Brain pericyte (primary cell): ENCODE results near the gene KIAA0040.

Experiments used
- DNase-seq: peaks from one replicate; pipeline ENCODE4 v3.0.0-alpha.2; 2012; ENCODE audit warnings: low read depth, low spot score

Gene KIAA0040

DNA sequence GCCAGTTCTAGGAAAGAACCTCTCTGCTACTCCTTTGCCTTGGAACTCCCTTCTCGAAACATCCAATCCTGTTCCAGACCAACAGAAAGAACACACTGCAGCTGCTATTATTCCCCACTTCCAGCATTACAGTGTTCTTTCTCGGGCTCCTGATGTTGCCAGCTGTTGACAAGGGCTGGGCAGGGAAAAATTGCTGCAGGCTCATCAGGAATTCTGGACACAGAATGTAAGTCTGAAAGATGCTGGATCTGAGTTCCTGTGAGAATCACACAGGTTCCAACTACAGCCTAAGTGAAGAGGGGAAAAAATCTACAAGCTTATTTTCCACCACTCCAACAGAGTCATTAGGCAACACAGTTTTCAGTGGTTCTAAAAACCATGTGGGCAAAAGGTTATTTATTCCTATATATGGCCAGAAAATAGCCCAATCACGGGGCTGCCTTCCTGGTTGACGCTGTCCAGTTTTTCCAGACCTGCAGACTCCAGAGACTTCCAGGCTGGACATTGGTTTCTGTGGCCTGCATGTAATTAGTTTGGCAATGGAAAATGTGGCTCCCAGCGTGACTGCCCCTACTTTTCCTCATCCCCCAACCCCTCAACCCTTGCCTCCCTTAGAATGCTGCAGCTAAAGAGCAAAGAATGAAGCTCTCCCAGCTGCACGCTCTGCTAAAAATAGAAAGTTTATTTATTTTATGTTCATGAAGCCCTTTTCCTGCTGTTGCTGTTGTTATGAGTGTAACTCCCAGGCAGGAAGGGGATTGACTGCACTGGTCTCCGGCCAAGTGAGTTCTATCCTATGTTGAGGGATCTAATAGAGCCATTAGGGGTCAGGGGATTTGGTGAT, 8.3 kb upstream of the KIAA0040 start:
- no peak for DNase-seq

- no peak for DNase-seq
Observed at GRCh38 chr1:175198332-175198731, 5.8 kb upstream of the KIAA0040 start.

GRCh38 chr1:175197531-175197930, 5.0 kb upstream of the KIAA0040 start:
- DNase-seq: no peak

DNA sequence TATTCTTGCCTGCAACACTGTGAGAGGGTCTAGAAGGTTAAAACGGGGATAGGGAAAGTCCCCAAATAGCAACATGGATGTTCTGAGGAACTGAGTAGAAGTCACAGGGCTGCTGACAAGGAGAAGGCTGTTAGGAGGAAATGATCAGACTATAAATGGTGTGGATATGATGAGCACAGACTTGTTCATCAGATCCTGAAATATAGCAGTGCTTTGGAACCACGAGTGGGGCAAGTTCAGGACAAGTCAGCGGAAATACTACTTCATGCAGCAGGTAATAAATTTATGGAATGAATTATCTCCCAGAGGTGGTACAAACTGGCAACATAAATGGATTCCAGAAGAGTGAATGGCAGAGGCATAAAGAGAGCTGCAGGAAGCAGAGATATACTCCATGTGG, 3.2 kb upstream of the KIAA0040 start:
- no peak for DNase-seq

DNA sequence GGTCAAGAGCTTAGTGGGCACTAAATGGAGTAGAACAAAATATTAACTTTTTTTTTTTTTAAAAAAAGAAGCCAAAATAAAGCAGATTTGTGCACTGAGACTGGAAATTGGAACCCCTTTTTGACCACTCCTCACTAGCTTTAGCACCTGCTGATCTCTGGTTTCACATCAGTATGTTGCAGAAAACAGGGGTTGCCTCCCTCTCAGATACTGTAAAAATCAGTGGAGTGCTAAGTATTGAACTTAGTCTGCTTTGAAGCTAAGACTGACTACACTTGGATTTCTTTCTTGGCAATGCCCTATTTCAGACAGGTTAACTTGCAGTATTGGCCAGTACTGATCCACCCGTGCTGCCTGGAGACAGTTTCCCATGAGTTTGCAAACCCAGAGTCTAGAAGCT, 2.7 kb upstream of the KIAA0040 start:
- no peak for DNase-seq

- no peak for DNase-seq
Observed at GRCh38 chr1:175193527-175193910, 943 bp upstream of the KIAA0040 start.

DNA sequence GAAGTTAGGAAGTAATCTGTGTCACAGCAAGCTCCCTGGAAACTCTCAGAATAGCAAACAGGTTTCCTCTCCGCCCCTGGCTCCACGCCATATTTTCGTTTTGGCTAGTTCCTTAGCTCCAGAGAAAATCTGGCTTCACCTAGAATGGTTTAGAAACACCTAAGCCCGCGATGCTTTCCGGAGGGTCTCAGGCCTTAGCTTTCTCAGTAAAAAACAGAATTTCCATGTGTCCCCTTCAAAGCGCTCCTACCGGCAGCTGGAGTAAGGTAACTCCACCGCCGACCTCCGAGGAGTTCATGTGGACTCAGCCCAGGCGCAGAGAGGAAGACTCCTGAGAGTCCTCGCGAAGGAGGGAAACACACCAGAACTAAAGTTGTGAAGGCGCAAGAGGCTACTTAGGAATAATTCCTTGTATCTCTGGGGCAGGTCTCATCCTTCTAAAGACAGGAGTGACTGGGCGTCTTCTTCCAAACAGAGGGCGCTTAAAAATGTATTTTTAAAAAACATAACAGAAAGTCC, 406 bp downstream of the KIAA0040 start:
- no peak for DNase-seq

DNA sequence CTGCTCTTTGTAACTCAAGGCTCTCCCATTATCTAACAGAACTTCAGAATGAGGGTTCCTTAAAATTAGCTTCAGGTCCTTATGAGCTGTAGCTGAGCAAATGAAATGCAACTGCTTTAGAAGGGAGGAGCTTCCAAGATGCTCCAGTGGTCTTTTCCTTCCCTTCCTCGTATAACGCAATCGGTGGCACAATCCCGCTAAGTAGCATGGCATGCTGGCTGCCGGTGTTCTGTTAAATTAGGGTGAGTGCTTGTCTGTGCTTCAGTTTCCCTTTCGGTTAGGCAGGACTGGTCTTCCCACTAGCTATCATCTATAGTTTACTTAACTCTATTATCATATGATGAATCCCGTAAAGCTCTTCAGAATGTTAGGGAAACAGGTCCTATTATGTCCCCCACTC, 917 bp downstream of the KIAA0040 start:
- no peak for DNase-seq

- DNase-seq: no peak
Observed at GRCh38 chr1:175188936-175189335, 3.6 kb downstream of the KIAA0040 start.

GRCh38 chr1:175186433-175187160, 6.0 kb downstream of the KIAA0040 start:
- no peak for DNase-seq

DNA sequence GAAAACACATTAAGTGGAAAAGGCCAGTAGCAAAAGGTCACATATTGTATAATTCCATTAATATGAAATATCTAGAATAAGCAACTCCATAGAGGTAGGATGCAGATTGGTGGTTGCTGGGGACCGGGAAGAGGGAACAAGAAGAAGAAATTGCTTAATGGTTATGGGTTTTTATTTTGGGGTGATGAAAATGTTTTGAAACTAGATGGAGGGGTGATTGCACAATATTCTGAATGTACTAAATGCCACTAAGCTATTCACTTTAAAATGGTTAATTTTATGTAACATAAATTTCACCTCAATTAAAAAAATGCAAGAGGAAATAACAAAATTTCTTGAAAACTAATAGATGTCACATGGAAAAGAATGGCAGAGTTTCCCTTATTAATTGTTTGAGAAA, 6.7 kb downstream of the KIAA0040 start:
- no peak for DNase-seq

DNA sequence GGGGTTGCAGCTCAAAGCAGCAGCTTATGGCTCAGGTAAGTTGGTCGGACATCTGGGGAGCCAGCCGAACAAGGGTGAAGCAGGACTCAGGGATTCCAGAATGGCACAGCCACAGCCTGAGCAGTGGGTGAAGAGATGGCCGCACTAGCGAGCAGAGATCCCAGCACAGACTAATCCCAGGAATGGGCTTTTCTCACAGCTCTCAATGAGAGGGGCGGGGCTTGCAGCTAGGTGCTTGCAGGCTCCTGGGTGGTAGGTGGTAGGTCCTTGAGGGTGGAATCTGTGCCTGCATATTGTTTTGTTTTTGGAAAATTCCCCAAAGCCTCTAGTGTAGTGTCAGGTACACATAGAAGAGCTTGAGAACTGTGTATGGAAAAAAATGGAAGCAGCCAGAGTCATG, 9.0 kb downstream of the KIAA0040 start:
- DNase-seq: no peak

GRCh38 chr1:175182201-175182746, 10.3 kb downstream of the KIAA0040 start:
- no peak for DNase-seq

GRCh38 chr1:175179837-175180590, 12.6 kb downstream of the KIAA0040 start:
- no peak for DNase-seq

DNA sequence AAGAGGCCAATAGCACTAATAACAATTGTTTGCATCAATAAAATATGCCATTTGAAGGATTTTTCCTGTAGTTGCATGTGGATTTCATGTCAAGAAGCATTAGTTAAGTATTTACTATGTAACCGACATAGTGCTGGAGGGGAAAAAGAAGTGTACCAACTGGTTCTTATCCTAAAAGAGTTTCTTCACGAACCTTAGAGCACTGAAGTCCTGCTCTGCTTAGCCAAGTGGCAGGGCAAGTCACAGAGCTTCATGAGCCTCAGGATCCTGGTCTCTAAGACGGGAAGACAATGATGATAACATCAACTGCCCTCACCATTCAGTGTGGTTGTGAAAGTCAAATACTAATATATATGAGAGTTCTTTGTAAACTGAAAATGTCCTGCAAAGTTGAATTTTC, 14.1 kb downstream of the KIAA0040 start:
- DNase-seq: no peak

GRCh38 chr1:175178056-175178455, 14.5 kb downstream of the KIAA0040 start:
- no peak for DNase-seq

DNA sequence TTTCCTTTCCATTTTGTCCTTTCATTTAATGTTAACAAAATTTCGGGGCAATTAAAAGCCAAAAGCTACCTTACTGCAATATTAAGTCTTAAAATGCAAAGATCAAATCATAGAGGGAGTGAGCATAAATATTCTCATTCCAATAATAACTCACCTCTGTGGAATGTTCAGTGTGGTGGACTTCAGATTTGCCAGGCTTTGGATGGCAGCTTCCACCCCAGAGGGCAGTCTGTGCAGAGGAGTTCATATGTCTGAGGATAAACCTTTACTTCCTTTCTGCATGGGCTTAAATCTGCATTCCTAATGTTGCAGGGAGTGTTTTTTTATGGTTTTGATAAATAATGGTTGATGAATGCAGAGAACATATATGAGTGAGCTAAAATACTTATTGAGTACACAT, 16.3 kb downstream of the KIAA0040 start:
- no peak for DNase-seq

DNA sequence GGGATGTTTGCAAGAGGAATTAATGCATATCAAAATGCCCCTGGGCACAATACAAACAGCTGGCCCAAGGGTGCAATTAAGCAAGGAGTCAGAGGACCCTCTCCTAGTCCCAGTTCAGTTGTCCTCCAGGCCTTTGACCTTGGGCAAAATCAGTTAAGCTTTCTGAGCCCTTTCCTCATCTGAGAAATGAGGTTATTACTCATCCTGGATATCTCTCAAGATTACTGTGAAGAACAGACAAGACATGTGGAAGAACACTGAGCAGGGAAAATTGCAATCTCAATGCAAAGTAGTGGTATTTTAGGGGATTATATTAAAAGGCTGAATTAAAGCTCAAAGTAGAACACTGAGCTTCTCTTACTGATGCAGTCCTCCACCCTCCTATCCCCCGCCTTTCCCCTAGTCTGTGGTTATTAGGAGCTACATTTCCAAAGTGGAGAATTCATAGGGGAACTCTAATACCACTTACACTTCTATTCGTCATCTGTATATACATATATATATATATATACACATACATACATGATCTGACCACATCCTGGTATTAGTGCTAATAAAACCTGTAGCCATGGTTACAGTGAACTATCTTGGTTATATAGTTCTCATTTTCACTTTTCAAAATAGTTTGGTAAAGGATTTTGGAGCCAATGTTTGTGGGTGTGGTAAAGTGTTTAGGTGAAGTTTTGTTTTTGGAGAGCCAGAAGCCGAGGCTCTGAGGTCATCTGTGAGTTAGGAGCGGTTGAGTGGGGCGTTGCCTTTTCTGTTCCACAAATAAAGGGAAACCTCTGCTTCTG, 18.1 kb downstream of the KIAA0040 start:
- DNase-seq: no peak

GRCh38 chr1:175173531-175173930, 19.0 kb downstream of the KIAA0040 start:
- DNase-seq: no peak

DNA sequence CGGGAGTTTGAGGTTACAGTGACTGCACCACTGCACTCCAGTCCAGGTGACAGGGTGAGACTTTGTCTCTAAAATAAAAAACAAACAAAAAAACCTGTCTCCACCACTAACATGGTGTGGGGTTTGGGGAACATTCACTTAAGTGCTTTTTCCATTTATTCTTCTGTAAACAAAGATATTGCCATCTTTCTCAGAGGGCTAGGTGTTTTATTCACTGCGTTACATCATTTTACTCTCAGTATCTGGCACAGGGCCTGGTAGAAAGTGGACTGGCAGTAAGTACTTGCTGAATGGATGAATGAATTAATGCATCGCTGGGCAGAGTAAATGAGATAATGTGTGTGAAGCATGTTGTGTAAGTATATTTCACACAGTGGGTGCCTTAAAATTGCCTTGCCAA, 20.1 kb downstream of the KIAA0040 start:
- DNase-seq: no peak
